ENCODE measurements around the gene SPRR1B.

DNA sequence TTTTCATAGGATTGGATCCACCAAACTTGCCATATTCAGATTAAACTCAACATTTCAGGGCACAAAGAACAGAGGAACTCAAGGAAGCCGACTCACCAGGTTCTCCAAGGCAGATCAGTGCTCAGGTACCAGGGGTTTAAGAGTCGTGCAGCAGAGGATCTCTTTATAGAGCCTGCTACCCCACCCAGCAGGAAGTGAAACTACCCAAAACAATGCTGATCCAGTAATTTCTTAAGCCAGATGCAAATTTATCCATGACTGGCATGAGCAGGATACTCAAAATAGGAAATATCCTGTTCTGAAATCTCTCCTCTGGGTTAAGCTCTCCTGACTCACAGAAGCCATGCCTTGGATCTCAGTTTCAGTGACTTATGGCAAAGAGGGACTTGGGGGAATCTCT, 26.4 kb downstream of the SPRR1B start, which contains the start of gene SPRR2A:
- TF ChIP-seq PATZ1 (CRISPR knock-in tag; IDR thresholded peaks at IDR 0.05; ENCODE audit: borderline replicate concordance): no peak
- TF ChIP-seq PPARA (CRISPR knock-in tag; IDR thresholded peaks at IDR 0.05; ENCODE audit: borderline replicate concordance): no peak
- no peak for TF ChIP-seq ISL1 (CRISPR knock-in tag; IDR thresholded peaks at IDR 0.05)
- TF ChIP-seq CREB5 (CRISPR knock-in tag; IDR thresholded peaks at IDR 0.05; ENCODE audit: low read depth): no peak
- TF ChIP-seq ZFP30 (CRISPR knock-in tag; IDR thresholded peaks at IDR 0.05): no peak
- no peak for TF ChIP-seq ZNF8 (CRISPR knock-in tag; IDR thresholded peaks at IDR 0.05)
- TF ChIP-seq CSDC2 (CRISPR knock-in tag; IDR thresholded peaks at IDR 0.05): no peak

Data from SK-N-SH treated with all-trans-retinoic acid at 6 μM for 48 hours (cell line).